Adrenal gland (tissue), 5 donors: ENCODE data around the gene EFCAB8.

Experiments
- CTCF ChIP-seq, 6 experiments: fragments of 450-650 bp in 4 of 6; fragments of 200-600 bp in 2 of 6; sonication (generic) in 1 of 6; IDR thresholded peaks; 1 replicate in 5 of 6; 2 replicates in 1 of 6; pipeline versions ENCODE4 v1.5.1 to v1.8.0; 2016 to 2021; ENCODE audit warnings: antibody characterized with exemption in 6 of 6, mild to moderate bottlenecking in 2 of 6, moderate library complexity in 1 of 6
- POLR2A ChIP-seq, 2 donors: fragments of 450-650 bp; IDR thresholded peaks; one replicate each; pipeline ENCODE4 v1.6.1; 2017; ENCODE audit warnings: antibody characterized with exemption in 2 of 2, mild to moderate bottlenecking in 2 of 2, moderate library complexity in 1 of 2
- donor health status: DM: no; HTN: no; CAD: no.

GRCh38 chr20:32970115-32970972 is 111.6 kb downstream of the EFCAB8 start:
- TF ChIP-seq CTCF (IDR thresholded peaks at IDR 0.05): no peak
- no peak for TF ChIP-seq POLR2A (IDR thresholded peaks at IDR 0.05)
